Left lobe of liver (tissue), 2 donors: ENCODE measurements around the gene PDLIM5. TPM values are rescaled to one million over a fixed set of nuclear protein-coding genes. Genes with fewer than 3 reads are reported as not detected.
"Not testable (repeated sequence)": the region's sequence is repeated elsewhere in the genome, so short reads cannot be mapped to it uniquely, and the experiment has no call there.

Experiments
- ATAC-seq: fragments of 200-7000 bp; cut with Tn5 transposase; one replicate; pipeline ENCODE4 v1.9.1; 2020; ENCODE audit warnings: mild to moderate bottlenecking, moderate library complexity
- DNase-seq: peaks from one replicate; pipeline ENCODE4 v3.0.0-alpha.2; 2020; ENCODE audit warnings: low spot score
- total RNA-seq: library from RNA; stranded (reverse); gene quantifications from one replicate; pipeline ENCODE4 v1.2.1, GENCODE V29; 2021
- donor health status: DM: no; HTN: no; CAD: no; lungs with moderate emphysema.
- donor health status: DM: no; HTN: yes; CAD: no.

PDLIM5 gene
- total RNA-seq, 1 donor from 2014 or later, result 79.0 TPM

DNA sequence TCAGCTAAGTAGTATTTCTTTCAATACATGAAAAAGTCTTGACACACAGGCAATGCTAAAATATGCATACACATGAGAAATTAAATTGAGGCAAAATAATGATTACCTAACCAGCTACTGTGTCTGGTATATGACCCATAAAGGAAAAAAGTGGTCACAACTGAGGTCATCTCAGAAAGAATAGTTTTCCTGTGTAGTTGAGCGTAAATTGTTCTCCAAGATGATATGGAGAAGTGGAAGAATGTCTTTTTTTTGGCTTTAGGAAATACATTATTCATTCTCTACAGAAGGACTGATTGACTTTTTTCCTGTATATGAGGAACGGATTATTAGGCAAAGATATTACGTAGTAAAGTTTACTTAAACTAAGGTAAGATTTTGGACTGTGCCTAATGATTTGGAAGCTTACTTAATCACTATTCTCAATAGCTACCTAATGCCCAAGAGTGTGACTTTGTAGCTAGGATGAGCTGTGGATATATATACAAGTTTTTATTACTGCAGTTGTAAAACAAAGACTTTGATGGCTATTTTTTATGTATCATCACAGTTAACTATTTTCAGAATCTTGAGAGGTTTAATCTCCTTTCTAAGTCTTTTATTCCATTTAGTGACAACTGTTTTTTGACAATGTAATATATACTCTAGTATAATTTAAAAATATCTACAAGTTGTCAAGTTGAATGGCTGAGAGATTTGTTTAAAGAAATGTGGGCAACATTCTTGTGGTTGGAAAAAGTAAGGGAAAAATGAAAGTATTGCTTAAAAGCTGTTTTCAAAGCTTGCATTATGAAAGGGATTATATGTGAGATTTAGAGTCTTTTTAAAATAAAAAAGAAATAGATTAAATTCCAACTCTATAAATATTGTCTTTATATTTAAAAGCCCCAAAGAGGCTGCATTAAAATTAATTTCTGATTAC is 100.2 kb downstream of the PDLIM5 start:
- ATAC-seq, result peak; percentile 35

DNA sequence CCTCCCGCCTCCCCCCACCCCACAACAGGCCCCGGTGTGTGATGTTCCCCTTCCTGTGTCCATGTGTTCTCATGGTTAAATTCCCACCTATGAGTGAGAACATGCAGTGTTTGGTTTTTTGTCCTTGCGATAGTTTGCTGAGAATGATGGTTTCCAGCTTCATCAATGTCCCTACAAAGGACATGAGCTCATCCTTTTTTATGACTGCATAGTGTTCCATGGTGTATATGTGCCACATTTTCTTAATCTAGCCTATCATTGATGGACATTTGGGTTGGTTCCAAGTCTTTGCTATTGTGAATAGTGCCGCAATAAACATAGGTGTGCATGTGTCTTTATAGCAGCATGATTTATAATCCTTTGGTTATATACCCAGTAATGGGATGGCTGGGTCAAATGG is 104.3 kb downstream of the PDLIM5 start:
- ATAC-seq, DNase-seq: not testable (repeated sequence)

More for the DNA sequence above, 100.2 kb downstream of the PDLIM5 start:
- no peak for DNase-seq

DNA sequence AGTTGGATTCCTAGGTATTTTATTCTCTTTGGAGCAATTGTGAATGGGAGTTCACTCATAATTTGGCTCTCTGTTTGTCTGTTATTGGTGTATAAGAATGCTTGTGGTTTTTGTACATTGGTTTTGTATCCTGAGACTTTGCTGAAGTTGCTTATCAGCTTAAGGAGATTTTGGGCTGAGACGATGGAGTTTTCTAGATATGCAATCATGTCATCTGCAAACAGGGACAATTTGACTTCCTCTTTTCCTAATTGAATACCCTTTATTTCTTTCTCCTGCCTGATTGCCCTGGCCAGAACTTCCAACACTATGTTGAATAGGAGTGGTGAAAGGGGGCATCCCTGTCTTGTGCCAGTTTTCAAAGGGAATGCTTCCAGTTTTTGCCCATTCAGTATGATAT is 105.9 kb downstream of the PDLIM5 start:
- DNase-seq, ATAC-seq: not testable (repeated sequence)

DNA sequence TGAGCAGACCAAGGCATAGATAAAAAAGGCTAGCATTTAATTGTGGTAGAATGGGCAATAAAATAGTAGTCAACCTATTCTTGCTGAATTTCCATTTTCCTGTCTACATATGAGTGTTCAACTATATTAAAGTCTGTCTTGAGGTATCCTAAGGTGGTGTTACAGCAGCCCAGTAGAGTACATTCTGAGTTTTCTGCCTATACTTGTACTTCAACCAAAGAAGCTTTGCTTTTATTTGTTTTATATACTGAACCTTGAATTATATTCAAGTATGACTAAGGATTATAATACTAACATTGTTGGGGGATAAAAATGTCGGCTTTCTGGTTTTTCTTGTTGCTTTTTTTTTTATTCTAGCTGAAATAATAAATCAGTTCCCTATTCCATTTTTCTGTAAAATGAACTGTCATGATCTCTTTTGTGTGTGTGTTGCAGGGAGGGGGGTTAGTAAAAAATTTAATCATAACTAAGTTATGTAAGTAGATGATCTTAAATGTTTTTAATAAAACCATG is 106.7 kb downstream of the PDLIM5 start:
- DNase-seq, result no peak
- ATAC-seq, result no peak

DNA sequence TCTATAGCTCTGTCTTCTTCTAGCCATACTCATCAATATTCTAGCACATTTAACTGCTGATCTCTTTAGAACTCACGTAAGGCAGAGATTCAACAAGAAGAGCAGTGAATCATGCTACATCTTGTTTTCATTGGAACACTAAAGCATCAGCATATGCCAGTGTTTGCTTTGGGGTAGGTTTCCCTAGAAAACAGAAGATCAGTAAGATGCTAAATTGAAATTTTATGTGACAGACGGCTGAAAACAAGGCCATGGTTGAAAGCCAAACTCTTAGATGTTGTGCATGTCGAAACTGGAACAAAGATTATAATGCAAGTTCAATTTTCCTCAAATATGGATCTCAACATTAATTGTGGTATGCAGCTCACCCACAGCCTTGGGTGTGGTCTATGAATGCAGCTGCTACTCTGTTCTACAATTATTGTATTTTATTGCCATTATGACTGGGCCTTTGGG is 107.6 kb downstream of the PDLIM5 start:
- DNase-seq, result no peak
- no peak for ATAC-seq

DNA sequence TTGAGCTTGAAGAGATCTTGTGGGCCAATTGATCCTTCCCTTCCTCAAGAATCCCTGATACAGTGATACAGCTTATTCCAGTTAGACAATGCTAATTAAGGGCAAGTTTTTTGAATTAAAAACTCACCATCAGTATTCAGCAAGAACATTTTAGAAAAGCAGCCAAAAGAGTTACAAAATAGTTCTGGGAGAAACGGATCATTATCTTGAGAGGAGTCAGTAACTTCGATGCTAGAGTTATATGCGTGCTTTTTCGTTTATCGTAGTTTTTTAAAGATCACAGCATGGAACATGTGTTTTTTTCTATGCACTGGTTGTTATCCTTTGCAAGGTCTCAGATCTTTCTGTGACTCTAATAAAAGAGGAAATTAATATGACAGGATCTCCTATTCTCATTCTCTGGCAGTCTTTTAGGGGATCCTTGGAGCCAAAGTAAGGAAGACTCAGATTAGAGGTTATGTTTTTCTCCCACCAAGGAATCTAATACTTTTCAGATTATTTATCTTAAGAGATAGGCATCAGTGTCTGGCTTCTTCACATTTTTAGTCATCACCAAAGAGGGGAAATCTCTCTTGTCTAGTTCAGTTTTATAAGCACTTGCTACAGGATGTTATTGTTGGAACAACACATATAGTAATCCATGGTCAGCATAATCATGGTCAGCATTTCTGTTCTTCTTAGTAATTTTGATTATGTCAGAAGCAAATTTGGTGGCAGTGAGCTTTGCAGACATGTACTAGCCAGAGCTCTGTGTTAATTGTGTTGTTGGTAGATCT is 109.7 kb downstream of the PDLIM5 start:
- DNase-seq, result no peak
- ATAC-seq, result peak; percentile 4

DNA sequence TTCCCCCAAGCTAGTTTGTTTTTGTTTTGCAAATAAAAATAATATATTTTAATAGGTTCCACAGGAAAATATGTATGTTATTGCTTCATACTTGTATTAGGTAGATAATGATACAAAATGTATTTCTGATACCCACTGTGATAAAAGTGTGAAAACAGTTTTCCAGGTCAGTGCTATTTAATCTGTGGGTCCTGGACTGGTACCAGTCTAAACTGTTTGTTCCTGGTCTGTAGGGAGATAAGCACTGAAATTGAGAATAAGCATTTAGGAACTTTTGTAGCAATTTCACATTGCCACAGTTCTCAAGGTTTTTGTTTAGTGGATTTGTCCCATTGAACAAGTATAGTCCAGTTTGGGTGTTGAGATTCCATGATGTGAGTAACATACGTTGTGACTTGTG is 110.5 kb downstream of the PDLIM5 start:
- no peak for DNase-seq
- ATAC-seq, result peak; percentile 55

DNA sequence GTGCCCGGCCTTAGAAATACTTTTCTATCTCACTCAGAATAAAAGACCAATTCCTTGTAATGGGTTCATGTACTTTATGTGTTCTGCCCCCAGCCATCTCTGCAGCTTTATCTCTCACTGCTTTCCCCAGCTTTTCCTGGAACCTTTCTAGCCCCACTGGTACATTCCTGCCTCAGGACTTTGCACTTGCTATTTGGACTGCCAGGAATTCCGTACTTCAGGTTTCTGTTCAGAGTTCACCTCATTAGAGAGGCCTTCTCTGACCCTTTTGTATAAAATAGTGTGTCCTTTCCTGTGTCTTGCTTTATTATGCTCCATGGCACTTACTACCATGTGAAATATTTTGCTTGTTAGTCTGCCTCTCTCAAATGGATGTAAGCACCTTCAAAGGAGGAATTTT is 112.5 kb downstream of the PDLIM5 start:
- peak; percentile 89 for ATAC-seq

DNA sequence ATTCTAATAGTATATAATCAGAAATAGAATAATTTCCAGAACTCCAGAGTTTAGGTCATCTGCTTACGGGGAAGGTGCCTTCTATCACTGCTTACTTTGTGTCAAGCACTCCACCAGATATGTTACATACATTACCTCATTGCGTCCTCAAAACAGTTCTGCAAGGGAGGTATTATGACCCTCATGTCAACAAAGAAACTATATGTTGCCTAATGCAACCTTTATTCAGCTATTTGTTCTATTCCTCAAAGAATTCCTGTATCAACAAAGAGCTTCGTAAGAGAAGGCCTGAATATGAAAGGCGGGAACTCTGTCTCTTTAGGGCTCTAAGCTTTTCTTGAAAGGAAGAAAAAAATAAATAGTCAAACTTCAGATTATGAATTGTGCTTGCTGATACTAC is 114.7 kb downstream of the PDLIM5 start:
- no peak for ATAC-seq
- no peak for DNase-seq

More for the DNA sequence above, 112.5 kb downstream of the PDLIM5 start:
- DNase-seq, result peak; percentile 82

DNA sequence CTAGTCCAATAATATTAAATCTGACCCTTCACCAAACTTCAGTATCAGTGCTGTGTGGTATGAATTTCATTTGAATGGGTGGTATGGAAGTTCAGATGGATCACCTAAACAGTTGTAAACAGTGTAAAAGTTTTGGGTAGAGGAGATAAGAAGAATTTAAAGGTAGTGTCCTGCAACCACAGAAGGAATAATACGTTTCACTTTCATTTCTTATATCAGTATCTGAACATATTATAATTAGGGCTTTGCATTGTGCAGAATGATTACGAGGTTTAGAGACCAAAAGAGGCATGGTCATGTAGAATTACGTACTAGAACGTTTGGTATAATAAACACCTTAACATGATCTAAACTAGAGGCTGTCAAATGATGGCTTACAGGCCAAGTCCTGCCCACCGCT is 116.1 kb downstream of the PDLIM5 start:
- peak; percentile 37 for ATAC-seq
- DNase-seq, result no peak

DNA sequence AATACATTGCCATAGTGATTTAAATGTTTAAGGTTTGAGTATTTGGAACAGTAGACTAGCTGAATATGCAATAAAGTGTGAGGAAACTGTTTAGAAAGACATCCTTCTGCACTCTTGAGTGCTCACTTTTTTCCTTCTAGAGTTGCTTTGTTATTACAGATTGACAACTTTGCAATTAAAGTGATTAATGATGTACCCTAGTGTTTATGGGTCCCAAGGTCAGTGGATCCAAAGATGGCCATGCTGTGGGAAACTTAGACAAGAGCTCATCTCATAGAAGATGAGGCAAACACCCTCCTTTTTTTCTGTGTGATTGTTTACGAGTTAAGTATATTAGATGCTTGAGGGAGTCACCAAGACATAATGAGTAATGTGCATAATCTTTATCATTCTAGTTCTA is 118.8 kb downstream of the PDLIM5 start:
- DNase-seq, result no peak
- no peak for ATAC-seq

DNA sequence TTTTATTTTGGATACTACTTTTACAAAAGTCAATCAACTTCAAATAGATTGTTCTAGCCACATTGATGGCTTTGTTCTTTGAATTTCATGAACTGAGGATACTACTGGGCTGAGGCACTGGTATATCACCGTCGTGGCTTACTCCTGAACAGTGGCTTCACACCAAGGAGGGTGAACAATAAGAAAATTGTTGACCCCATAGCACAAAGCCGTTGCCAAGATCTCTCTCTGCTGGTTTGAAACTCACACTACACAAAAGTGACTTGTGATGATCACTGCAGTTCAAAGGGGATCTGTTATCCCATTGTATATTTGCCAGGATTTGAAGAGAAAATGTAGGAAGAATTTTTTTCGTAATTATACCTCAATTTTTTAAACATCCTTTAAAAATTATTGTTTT is 119.6 kb downstream of the PDLIM5 start:
- ATAC-seq (no peak), DNase-seq (no peak)

DNA sequence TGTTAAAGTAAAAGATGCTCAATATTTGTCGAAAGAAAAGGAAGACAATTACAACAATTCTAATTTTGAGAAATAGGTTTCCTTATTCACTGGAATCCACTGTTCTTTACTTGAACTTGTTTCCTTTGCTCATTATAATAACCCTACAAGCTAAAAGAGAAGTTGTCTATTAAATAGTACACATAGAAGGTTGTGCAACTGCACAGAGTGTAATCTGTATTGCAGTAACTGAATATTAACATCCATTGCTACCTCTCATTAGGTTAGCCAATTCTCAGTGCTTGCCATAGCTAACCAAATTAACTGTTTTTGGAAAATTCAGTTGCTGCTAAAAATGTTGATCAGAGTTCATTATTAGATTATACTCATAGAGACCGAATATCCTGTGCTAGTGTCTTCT is 120.0 kb downstream of the PDLIM5 start:
- DNase-seq (no peak), ATAC-seq (peak; percentile 81)

DNA sequence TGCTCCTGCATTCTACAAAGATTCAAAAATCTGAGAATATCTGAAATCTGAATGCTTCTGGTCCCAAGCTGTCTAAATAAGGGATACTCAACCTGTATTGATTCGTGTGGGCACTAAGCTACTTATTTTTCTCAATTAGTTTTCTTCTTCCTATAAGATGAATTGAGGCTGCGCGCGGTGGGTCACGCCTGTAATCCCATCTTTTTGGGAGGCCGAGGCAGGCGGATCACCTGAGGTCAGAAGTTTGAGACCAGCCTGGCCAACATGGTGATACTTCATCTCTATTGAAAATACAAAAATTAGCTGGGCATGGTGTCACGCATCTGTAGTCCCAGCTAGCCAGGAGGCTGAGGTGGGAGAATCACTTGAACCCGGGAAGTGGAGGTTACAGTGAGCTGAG is 122.3 kb downstream of the PDLIM5 start:
- no peak for DNase-seq
- no peak for ATAC-seq

DNA sequence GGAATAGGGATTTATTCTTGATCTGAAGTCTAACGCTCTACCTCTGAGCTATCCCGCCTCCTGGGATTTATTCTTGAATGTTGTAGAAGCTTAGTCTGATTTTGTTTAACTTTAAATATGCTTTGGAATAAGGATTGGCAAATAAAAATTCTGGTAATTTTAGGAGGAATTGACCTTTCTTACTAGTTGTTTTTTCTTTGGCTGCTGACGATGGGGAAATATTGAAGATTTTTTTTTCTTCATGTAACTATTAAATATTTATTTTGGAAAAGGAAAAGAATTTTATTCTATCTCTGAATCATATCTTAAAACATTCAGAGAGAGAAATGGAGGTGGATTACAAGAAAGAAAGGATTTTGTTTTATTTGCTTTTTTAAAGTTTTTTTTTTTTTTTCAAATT is 122.9 kb downstream of the PDLIM5 start:
- DNase-seq (no peak), ATAC-seq (no peak)

DNA sequence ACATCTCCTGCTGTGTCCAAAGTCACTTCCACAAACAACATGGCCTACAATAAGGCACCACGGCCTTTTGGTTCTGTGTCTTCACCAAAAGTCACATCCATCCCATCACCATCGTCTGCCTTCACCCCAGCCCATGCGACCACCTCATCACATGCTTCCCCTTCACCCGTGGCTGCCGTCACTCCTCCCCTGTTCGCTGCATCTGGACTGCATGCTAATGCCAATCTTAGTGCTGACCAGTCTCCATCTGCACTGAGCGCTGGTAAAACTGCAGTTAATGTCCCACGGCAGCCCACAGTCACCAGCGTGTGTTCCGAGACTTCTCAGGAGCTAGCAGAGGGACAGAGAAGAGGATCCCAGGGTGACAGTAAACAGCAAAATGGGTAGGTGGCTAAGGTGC is 123.9 kb downstream of the PDLIM5 start:
- ATAC-seq, result no peak
- DNase-seq, result no peak

DNA sequence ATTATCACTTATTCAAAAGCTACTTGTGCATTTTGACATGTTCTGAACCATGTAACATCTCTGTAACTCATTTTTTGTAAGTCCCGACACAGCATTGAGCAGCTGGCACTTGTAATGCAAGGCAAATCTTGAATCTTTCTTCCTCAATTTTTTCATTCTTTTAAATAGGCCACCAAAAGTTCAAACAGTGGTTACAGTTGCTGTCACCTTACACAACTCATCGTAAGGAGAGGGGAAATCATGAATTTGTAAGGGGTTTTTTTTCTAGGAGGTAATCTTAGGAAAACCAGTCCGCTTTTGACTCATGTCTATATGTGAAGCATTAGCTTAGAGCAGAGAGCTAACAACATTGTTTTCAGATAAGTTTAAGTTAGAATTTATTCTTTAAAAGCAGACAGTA is 124.5 kb downstream of the PDLIM5 start:
- no peak for ATAC-seq
- DNase-seq, result no peak

DNA sequence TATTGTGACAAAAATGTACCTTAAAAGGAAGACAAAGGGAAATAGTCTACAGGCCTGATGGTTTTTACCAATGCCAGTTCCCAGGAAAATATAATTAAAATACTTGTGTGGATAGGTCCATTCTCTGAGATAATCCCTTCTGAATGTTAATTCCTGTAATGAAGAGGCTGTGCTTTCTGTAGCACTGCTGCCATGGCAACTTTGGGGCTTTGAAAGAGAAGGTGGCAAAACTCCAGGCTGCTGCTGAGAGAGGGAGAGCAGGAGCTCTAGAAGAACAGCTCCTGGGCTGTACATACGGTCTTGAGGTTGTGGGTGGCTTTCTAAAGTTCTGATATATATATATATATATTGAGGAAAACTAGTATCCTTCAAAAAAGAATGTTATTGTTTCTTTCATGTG is 125.4 kb downstream of the PDLIM5 start:
- ATAC-seq, result peak; percentile 44
- DNase-seq, result no peak

DNA sequence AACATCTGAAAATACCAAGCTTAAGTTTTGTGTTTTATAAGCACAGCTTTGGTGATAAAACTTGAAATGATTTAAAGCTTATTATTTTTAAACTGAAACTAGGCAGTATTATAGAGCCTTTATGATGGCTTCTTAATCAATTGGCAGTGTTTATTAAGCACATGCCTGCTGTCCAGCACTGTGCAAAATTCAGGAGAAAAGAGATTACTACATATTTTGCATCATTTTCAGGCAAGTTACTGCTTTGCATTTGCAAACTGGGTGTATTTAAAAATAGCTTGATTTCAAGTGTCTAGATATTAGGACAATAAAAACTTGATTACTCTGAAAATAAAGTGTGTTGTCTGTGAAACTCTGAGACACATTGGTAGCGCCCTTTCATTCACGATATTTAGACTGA is 126.5 kb downstream of the PDLIM5 start:
- ATAC-seq (no peak), DNase-seq (no peak)

DNA sequence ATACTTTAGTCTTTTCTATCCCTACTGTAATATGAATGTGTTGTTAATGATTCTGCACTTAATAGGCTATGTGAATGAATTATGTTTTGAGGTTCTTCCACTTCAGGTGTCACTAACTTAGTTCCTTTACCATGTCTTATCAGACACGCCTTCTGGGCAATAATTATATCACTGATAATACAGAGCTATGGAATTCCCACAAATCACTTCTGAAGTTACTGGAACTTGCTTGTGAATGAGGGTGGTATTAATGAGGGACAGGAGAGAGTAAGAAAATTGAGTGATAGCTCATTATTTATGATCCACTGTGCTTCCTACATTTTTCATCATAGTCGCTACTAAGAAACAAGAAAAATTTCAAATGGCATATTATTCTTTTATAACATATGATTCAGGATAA is 130.0 kb downstream of the PDLIM5 start:
- DNase-seq (no peak), ATAC-seq (no peak)

DNA sequence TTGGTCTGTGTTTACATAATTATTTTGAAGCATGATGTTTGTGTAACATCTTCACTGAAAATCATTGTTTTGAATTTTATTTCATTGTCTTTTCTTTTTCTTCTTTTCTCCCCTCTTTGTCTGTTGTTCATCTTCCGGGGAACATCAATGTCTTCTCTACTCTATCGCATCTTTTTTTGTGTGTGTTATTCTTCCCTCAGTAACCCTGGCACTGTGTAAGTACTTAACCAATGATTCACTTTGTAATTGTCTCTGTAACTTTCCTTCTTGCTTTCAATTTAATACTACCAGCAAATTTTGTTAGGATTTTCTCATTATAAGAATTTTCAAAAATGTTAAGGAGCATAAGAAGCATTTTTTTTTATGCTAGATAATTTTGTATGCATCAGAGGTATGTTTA is 130.8 kb downstream of the PDLIM5 start:
- DNase-seq (no peak), ATAC-seq (no peak)
